ENCODE results near the gene XXYLT1. TPM values are rescaled to one million over a fixed set of nuclear protein-coding genes. Genes with fewer than 3 reads are reported as not detected.

Gene XXYLT1
- total RNA-seq, 1 experiment from 2014 or later, result 23.4 TPM

GRCh38 chr3:195038161-195038560 is 232.8 kb downstream of the XXYLT1 start:
- Mint-ChIP-seq H3K27ac (no peak overlapping the region), H3K36me3 (peaks cover 6% of the 10 kb centered on the region; the same call in 1 of the 2 replicates), H3K4me1 (peaks cover 53% of the 10 kb centered on the region), H3K27me3 (ENCODE audit: low read depth) (peaks cover 15% of the 10 kb centered on the region), H3K4me3 (no peak overlapping the region), H3K9me3 (peaks cover 10% of the 10 kb centered on the region)
- TF ChIP-seq ZSCAN18 (CRISPR knock-in tag; IDR thresholded peaks at IDR 0.05) (no peak), ATF3 (CRISPR knock-in tag; conservative IDR thresholded peaks at IDR 0.05) (no peak), STAT6 (CRISPR knock-in tag; conservative IDR thresholded peaks at IDR 0.05; ENCODE audit: low read depth) (no peak), ZNF232 (CRISPR knock-in tag; IDR thresholded peaks at IDR 0.05) (no peak), PRRX2 (CRISPR knock-in tag; IDR thresholded peaks at IDR 0.05) (no peak), CDX4 (CRISPR knock-in tag; IDR thresholded peaks at IDR 0.05; ENCODE audit: borderline replicate concordance) (no peak), USF2 (CRISPR knock-in tag; IDR thresholded peaks at IDR 0.05) (no peak), ERG (CRISPR knock-in tag; IDR thresholded peaks at IDR 0.05) (no peak), SMAD3 (CRISPR knock-in tag; IDR thresholded peaks at IDR 0.05; ENCODE audit: borderline replicate concordance) (no peak), JUN (CRISPR knock-in tag; IDR thresholded peaks at IDR 0.05) (no peak), ATF6 (CRISPR knock-in tag; IDR thresholded peaks at IDR 0.05) (no peak), CTCF (IDR thresholded peaks at IDR 0.05) (no peak), NR1H2 (CRISPR knock-in tag; IDR thresholded peaks at IDR 0.05) (no peak), ZBTB43 (CRISPR knock-in tag; IDR thresholded peaks at IDR 0.05) (no peak), AFF4 (CRISPR knock-in tag; IDR thresholded peaks at IDR 0.05; ENCODE audit: borderline replicate concordance) (no peak), SMAD4 (CRISPR knock-in tag; IDR thresholded peaks at IDR 0.05) (no peak), FOXP4 (CRISPR knock-in tag; IDR thresholded peaks at IDR 0.05) (no peak), MXD4 (CRISPR knock-in tag; IDR thresholded peaks at IDR 0.05; ENCODE audit: borderline replicate concordance) (no peak)
- ChIA-PET CTCF (interaction anchor here (0.6 kb wide), 1 partner anchor 1032 kb away, joined by 3 read pairs; no protein-coding TSS in a partner anchor), POLR2A (no interaction called here)
- DNase-seq (ENCODE audit: low spot score) (no peak), ATAC-seq (no peak)

Data from WTC11 (cell line).